HG03060 (cell line): ENCODE results near the gene LIN7C.
"Not testable (repeated sequence)": the region's sequence is repeated elsewhere in the genome, so short reads cannot be mapped to it uniquely, and the experiment has no call there.

Source experiments
- ATAC-seq: cut with Tn5 transposase; IDR thresholded peaks from one replicate; pipeline ENCODE4 v1.9.1; 2021; ENCODE audit warnings: low read depth, moderate number of reproducible peaks; ENCODE audit not compliant: unreplicated experiment

LIN7C gene

DNA sequence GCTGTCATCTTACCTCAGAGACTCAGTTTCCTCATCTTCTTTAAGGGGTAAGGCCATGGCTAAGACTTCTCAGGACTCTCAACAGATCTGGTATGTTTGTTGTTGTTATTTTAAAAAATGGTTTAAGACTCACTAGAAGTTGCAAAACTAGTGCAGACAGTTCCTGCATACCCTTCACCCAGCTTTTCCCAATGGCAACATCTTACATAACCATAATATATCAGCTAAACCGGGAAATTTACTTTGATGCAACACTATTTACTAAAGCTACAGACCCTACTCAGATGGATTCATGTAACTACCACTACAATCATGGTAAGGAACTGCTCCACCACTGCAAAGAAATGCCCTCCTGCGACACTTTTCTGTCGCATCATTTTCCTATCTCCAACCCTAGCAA lies 54.4 kb downstream of the LIN7C start:
- ATAC-seq, result no peak

DNA sequence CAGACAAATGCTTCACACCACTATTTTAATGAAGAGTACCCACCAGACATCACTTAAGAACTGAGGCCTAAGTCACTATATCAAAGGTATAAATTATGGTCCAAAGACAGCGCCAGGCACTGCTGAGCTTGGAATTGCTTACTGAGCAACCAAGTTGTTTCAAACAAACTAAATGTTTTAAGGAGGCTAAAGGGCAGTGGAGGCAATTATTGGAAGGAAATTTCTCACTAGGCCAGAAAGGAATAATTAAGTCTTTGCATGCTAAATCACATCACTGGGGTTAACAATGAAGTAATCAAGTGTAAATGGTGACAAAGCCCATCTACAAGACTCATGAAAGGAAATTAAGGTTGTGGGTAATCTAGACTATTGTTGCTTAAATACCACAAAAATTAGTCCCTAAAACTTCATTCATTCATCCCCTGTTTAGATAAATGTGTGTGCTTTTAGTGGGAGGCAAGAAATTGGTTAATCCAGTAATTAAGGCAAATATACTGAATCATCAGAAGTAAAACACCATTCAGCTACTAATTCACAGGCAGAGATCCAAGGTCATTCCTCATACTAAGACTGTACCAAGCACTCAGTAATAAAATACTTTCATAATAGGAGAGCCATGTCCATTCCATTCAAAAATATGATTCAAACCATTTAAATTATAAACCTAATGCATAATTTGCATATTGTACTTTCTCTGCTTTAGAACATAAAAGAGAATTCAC lies 55.2 kb downstream of the LIN7C start:
- ATAC-seq, result no peak

DNA sequence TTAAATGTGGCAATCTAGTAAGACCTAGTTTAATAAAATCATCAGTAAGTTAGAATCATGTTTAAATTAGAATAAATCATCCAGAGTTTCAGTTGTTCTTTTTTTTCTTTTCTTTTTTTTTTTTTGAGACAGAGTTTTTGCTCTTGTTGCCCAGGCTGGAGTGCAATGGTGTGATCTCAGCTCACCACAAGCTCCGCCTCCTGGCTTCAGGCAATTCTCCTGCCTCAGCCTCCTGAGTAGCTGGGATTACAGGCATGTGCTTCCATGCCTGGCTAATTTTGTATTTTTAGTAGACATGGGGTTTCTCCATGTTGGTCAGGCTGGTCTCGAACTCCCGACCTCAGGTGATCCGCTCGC lies 58.4 kb downstream of the LIN7C start:
- ATAC-seq, result not testable (repeated sequence)

DNA sequence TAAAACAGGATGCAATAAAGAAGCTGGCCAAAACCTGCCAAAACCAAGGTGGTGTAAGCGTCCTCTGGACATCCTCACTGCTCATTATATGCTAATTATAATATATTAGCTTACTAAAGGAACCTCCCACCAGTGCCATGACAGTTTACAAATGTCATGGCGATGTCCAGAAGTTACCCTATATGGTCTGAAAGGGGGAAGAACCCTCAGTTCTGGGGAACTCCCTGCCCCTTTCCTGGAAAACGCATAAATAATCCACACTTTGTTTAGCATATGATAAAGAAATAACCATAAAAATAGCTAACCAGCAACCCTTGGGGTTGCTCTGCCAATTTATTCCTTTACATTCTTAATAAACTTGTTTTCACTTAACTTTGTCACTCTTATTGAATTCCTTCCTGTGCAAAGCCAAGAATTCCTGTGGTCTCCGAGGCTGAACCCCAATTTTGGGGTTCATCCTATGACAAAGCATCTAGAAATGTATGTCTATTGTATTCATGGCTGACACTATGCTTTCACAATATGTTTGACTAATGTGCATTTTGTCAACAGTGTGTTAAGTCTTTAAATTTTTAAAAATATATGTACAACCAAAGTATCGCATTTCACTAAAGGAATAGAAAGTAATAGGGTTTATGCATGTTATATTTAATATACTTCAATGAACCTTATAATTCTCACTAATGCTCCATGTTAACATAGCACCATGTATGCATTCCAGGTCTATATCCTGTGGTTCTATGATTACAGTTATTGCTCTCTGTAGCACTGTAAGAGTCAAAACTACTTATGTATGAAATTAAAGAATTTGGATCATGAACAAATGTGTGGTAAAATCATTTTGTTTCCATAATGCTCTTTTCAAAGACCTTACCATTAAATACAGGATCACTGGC lies 59.0 kb downstream of the LIN7C start:
- no peak for ATAC-seq

DNA sequence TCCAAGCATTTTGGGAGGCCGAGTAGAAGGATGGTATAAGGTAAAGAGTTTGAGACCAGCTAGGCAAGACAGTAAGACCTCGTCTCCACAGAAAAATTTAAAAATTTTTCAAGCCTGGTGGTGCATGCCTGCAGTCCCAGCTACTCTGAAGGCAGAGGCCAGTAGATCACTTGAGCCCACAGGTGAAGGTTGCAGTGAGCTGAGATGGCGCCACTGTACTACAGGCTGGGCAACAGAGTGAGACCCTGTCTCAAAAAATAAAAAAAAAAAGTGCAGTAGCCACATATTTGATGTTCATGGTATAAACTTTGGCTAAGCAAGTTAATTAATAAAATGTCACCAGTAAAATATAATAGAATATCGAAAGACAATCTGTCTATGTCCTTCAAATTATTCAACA lies 60.9 kb downstream of the LIN7C start:
- no peak for ATAC-seq

DNA sequence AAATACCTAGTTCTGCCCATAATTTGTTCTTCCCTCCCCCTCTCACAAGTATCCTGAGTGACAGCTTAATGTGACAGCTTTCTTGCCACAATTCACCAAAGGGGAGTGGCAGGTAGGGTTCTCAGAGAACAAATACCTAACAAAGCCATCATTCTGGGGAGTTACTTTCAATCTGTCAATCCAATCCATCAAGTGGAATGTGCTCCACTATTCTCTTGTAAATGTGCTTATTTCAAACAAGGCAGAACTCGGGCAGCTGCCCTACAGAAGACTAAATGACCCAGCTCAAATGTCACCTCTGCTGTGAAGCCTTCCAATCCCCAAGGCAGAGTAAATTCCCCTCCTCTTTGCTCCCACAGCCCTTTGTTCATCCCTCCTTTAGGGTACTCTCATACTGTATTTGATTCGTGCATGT lies 61.8 kb downstream of the LIN7C start:
- no peak for ATAC-seq
